HG02678 (cell line): Measurements from ENCODE around the gene IGLL5.

Experiments used
- ATAC-seq: cut with Tn5 transposase; IDR thresholded peaks from one replicate; pipeline ENCODE4 v1.9.1; 2021; ENCODE audit warnings: mild to moderate bottlenecking, moderate library complexity; ENCODE audit not compliant: unreplicated experiment

IGLL5 gene

GRCh38 chr22:22887621-22888503 is at the start of gene IGLL5:
IGLL5 (plus strand) TSS chr22:22887816; CDS start chr22:22888054, 238 bp downstream.
- ATAC-seq: no peak

GRCh38 chr22:22838148-22838786 is 49.3 kb upstream of the IGLL5 start:
- ATAC-seq: no peak

- ATAC-seq: no peak
Measured at GRCh38 chr22:22839570-22840314, 47.9 kb upstream of the IGLL5 start.

DNA sequence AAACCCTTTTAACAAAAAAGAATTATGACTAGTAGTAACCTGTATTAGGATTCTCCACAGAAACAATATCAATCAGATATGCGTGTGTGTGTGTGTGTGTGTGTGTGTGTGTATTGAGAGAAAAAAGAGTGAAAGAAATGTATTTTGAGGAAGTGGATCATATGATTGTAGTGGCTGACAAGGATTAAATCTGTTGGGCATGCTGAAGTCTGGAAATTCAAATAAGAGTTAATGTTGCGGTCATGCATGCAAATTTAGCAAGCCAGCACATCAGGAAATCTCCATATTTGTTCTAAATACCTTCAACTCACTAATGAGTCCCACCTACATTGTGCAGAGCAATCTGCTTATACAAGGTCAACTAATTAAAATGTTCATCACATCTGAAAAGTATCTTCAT is 46.8 kb upstream of the IGLL5 start:
- ATAC-seq: no peak

DNA sequence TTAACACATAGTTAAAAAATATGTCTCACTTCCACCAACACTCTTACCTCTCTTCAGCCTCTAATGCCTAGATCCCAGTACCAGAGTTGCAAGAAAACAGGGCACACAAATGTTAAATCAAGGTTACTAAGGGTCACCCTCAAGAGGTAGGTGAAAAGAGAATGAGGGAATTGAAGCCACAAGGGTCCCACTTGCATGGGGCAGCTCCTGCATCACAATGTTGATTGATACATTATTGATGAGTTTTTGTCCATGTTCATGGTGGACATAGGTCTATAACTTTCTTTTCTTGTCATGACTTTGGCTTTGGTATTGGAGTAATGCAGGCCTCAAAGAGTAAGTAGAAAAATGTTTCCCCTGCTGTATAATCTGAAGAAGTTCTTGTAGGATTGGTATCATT is 46.0 kb upstream of the IGLL5 start:
- ATAC-seq: no peak

DNA sequence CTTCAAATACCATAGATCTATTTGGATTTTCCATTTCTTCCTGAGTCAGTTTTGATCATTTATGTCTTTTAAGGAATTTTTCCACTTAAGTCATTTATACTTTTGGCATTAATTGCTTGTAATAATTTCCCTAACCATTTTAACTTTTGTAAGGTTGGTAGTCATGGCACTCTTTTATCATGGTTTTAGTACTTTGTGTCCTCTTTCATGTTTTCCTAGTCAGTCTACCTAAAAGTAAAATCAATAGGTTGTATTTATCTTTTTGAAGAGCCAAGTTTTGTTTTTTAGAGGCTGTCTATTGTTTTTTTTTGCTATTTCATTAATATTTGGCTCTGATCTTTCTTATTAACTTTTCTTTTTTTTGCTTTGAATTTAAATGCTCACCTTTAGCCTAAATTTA is 45.5 kb upstream of the IGLL5 start:
- ATAC-seq: no peak

- ATAC-seq: no peak
Measured at GRCh38 chr22:22843848-22844247, 43.8 kb upstream of the IGLL5 start.

- no peak for ATAC-seq
Measured at GRCh38 chr22:22847241-22847640, 40.4 kb upstream of the IGLL5 start.

DNA sequence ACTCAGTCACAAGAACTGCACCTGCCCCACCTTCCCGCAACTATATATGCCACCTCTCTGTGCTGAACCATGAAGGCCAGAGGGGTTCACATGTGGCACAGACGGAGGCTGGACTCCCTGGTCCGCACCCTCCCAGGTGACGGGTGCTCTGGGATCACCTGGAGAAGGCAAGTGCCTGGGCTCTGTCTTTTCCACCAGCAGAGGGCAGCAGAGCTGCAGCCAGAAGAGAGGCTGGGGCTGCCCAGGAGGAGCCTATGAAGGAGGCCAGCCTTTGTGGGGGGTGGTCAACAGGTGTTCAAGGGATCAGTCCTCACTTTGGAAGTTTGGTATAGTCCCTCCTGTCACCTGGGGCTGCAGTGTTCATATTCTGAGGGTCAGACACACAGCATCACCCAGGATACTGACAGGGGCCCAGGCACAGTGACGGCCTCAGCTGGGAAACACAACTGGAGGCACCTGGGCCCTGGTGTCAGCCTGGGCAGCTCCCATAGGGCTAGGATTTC is 39.2 kb upstream of the IGLL5 start:
- no peak for ATAC-seq

GRCh38 chr22:22849640-22850610 is 37.7 kb upstream of the IGLL5 start:
- ATAC-seq: no peak

DNA sequence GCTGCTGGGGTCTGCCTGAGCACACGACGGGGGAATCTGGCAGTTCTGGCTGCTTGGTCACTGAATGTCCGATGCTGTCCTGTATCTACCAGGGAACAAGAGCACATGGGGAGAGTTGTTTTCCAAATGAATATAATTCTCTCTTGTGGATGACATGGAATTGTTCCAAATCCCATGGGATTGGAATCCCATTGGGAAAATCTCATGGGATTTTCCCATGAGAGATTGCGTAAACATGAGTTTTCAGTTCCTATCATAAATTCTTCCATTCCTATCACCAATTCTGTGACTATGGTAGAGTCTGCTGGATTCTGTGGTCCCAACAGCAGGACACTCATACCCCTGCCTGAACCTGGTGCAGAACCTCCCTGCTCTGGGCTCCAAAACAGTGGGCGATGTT is 35.6 kb upstream of the IGLL5 start:
- no peak for ATAC-seq

- ATAC-seq: no peak
Measured at GRCh38 chr22:22853713-22854112, 33.9 kb upstream of the IGLL5 start.

- ATAC-seq: no peak
Measured at GRCh38 chr22:22854466-22854865, 33.1 kb upstream of the IGLL5 start.

DNA sequence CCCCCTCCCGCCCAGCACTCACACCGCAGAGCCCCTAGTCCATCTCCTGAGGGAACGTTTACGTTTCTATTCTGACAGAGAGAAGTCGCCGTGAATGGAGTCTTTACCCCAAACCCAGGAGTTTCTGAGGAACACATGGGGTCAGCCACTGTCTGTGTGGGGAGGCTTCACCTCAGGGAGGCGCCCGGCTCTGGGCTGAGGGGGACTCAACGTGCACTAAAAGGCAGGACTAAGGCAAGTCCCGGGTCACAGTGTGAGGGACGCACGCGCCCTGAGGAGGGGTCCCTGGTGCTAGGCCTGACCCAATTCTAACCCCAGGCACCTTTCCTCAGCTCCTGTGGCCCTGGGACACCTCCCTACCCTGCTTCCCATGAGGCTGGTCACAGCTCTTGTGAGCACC is 32.5 kb upstream of the IGLL5 start:
- ATAC-seq: no peak

GRCh38 chr22:22855617-22856308 is 31.9 kb upstream of the IGLL5 start:
- no peak for ATAC-seq

DNA sequence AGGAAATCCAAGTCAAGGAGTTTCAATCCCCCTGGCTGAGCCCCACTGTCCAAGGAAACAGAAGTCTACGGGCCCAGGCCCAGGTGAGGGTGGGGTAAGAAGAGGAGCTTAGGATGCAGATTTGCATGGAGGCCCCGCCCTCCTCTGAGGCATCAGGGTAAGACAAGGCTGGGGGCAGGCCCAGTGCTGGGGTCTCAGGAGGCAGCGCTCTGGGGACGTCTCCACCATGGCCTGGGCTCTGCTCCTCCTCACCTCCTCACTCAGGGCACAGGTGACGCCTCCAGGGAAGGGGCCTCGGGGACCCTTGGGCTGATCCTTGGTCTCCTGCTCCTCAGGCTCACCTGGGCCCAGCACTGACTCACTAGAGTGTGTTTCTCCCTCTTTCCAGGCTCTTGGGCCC is 31.3 kb upstream of the IGLL5 start:
- ATAC-seq: no peak

- no peak for ATAC-seq
Measured at GRCh38 chr22:22856885-22857606, 30.6 kb upstream of the IGLL5 start.

- ATAC-seq: no peak
Measured at GRCh38 chr22:22857607-22858558, 29.7 kb upstream of the IGLL5 start.
